Measurements from ENCODE around the gene PFKFB3. TPM values are rescaled to one million over a fixed set of nuclear protein-coding genes. Genes with fewer than 3 reads are reported as not detected.

PFKFB3 gene
- total and polyA plus RNA-seq, 2 of the 13 experiments (the other 11 are each of a cell fraction or from before 2014, with no cell fraction given): 1.2 to 13.3 TPM

- TF ChIP-seq PATZ1 (CRISPR knock-in tag; IDR thresholded peaks at IDR 0.05): no peak
- no peak for TF ChIP-seq RFXAP (CRISPR knock-in tag; IDR thresholded peaks at IDR 0.05; ENCODE audit: borderline replicate concordance)
These were observed 67.5 kb downstream of the PFKFB3 start (continued) for GRCh38 chr10:6269953-6270867.

GRCh38 chr10:6270951-6271350 lies 68.2 kb downstream of the PFKFB3 start:
- DNase-seq (ENCODE audit: low spot score) (no peak), ATAC-seq (no peak), FAIRE-seq (no peak)
- ChIA-PET POLR2A (no interaction called here), CTCF (ENCODE audit: low intra/inter-chr PET ratio, low total read pairs) (no interaction called here)
- Histone ChIP-seq H3K79me2 (ENCODE audit: insufficient read depth, low read length) (no peaks in the 10 kb centered on the region), H3K4me3 (replicated peaks in 1 of 3; ENCODE audit: insufficient read depth in 1 of 3, low read depth in 2 of 3, low read length in 3 of 3) (no peak overlapping the region), H3K36me3 (replicated peaks in 1 of 2; ENCODE audit: control insufficient read depth in 1 of 2, insufficient read depth in 2 of 2, low read length in 2 of 2) (no peaks in the 10 kb centered on the region), H3K9me3 (ENCODE audit: low read length) (no peaks in the 10 kb centered on the region), H3K4me1 (ENCODE audit: insufficient read depth, low read length) (peaks cover 46% of the 10 kb centered on the region), H3K27me3 (ENCODE audit: control insufficient read depth in 1 of 2, insufficient read depth in 2 of 2, low read length in 2 of 2) (peaks cover 1 to 30% of the 10 kb centered on the region in 2 experiments; a peak in 2 of 5 replicates), H3K4me2 (ENCODE audit: low read depth, low read length) (no peak overlapping the region), H4K20me1 (ENCODE audit: insufficient read depth, low read length) (no peaks in the 10 kb centered on the region), H3K9ac (ENCODE audit: insufficient read depth, low read depth, low read length) (no peak overlapping the region), H3K27ac (ENCODE audit: extremely low read length, insufficient read depth, low read length) (no peak overlapping the region), H2AFZ (ENCODE audit: low read length) (no peak overlapping the region)
- 59% methylated on average over 7 of the region's 7 CpGs for WGBS (ENCODE audit: low lambda C conversion rate)
- intact Hi-C loops (cut with micrococcal nuclease; ENCODE audit: unreplicated experiment) (loop anchor here (10.0 kb wide), 1 partner anchor 134 kb away; no protein-coding TSS in a partner anchor), in situ Hi-C loops (cut with HindIII; ENCODE audit: extremely low pct_ligation_motif_present, low pct_unique_long_range_greater_than_20kb) (no loop called here)
- no TSS peak for BruUV-seq (replicated peaks)
- no peak for TF ChIP-seq ZNF607 (CRISPR knock-in tag; IDR thresholded peaks at IDR 0.05; ENCODE audit: borderline replicate concordance)
- no peak for TF ChIP-seq FOXP1 (IDR thresholded peaks at IDR 0.05)
- no peak for TF ChIP-seq FOXP1 (CRISPR knock-in tag; IDR thresholded peaks at IDR 0.05)
- no peak for TF ChIP-seq ATF6 (CRISPR knock-in tag; conservative IDR thresholded peaks at IDR 0.05)
- no peak for TF ChIP-seq ZNF264 (CRISPR knock-in tag; IDR thresholded peaks at IDR 0.05)
- TF ChIP-seq ZNF7 (CRISPR knock-in tag; IDR thresholded peaks at IDR 0.05): no peak
- TF ChIP-seq ZNF530 (CRISPR knock-in tag; IDR thresholded peaks at IDR 0.05; ENCODE audit: low read depth): no peak
- TF ChIP-seq REXO4 (CRISPR knock-in tag; IDR thresholded peaks at IDR 0.05; ENCODE audit: borderline replicate concordance): no peak
